GM11168 (cell line): ENCODE measurements around the gene MTA3.
"Not testable (repeated sequence)": the region's sequence is repeated elsewhere in the genome, so short reads cannot be mapped to it uniquely, and the experiment has no call there.

Source experiments
- in situ Hi-C: fragments of 300-500 bp; cut with MboI; formaldehyde crosslinking; loops from one replicate; pipeline ENCODE4 v1.12.0; 2022; ENCODE audit warnings: low sequenced_read_pairs; ENCODE audit not compliant: unreplicated experiment

Gene MTA3

GRCh38 chr2:42568401-42569115 is at the start of gene MTA3:
Gene MTA3 (plus strand): TSS chr2:42568632. CDS start chr2:42568746, 114 bp downstream.
- in situ Hi-C loops, result no loop called here

- in situ Hi-C loops, result no loop called here
Measured at GRCh38 chr2:42519624-42520023, 48.8 kb upstream of the MTA3 start.

GRCh38 chr2:42522035-42522434 is 46.4 kb upstream of the MTA3 start:
- in situ Hi-C loops, result no loop called here

- in situ Hi-C loops, result no loop called here
Measured at GRCh38 chr2:42523341-42523740, 45.1 kb upstream of the MTA3 start.

- in situ Hi-C loops, result no loop called here
Measured at GRCh38 chr2:42532397-42532796, 36.0 kb upstream of the MTA3 start.

GRCh38 chr2:42537493-42537892 is 30.9 kb upstream of the MTA3 start:
- in situ Hi-C loops, result no loop called here

GRCh38 chr2:42542871-42543270 is 25.6 kb upstream of the MTA3 start:
- in situ Hi-C loops, result no loop called here

GRCh38 chr2:42545023-42545721 is 23.3 kb upstream of the MTA3 start:
- in situ Hi-C loops, result no loop called here

- in situ Hi-C loops, result no loop called here
Measured at GRCh38 chr2:42545841-42546390, 22.5 kb upstream of the MTA3 start.

- in situ Hi-C loops, result no loop called here
Measured at GRCh38 chr2:42547014-42547413, 21.4 kb upstream of the MTA3 start.

GRCh38 chr2:42547446-42548295 is 20.8 kb upstream of the MTA3 start:
- in situ Hi-C loops, result no loop called here

GRCh38 chr2:42550870-42551269 is 17.6 kb upstream of the MTA3 start:
- in situ Hi-C loops, result no loop called here

GRCh38 chr2:42554392-42554791 is 14.0 kb upstream of the MTA3 start:
- in situ Hi-C loops, result no loop called here

GRCh38 chr2:42556315-42556890 is 12.0 kb upstream of the MTA3 start:
- in situ Hi-C loops, result no loop called here

- in situ Hi-C loops, result no loop called here
Measured at GRCh38 chr2:42557306-42557705, 11.1 kb upstream of the MTA3 start.

GRCh38 chr2:42558827-42559226 is 9.6 kb upstream of the MTA3 start:
- in situ Hi-C loops, result no loop called here

- in situ Hi-C loops, result not testable (repeated sequence)
Measured at GRCh38 chr2:42560133-42560532, 8.3 kb upstream of the MTA3 start.

- in situ Hi-C loops, result no loop called here
Measured at GRCh38 chr2:42560899-42561298, 7.5 kb upstream of the MTA3 start.

- in situ Hi-C loops, result no loop called here
Measured at GRCh38 chr2:42562474-42563144, 5.8 kb upstream of the MTA3 start.

GRCh38 chr2:42566025-42566424 is 2.4 kb upstream of the MTA3 start:
- in situ Hi-C loops, result no loop called here
